ENCODE measurements around the gene KIFAP3.
"Not testable (repeated sequence)": the region's sequence is repeated elsewhere in the genome, so short reads cannot be mapped to it uniquely, and the experiment has no call there.

Gene KIFAP3

DNA sequence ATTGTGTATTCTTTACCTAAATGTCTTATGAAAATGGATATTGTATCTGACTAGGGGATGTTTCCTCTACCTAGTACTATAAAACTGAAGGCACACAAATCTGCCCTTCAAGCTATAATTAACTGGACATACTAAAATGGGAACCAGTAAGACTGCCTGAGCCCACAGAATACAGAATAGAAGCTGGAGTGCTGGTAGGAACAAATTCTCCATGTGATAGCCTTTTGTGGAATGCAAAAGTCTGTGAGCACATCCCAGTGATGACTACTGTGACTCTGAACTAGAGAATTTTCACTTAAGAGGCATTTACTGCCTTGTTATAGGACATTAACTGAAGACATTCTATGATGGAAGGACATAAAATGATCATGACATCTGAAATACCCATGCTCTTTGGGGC is 30.3 kb downstream of the KIFAP3 start:
- no peaks in the 10 kb centered on the region for H3K36me3 ChIP-seq (ENCODE audit: insufficient read depth, low read length)
- no peaks in the 10 kb centered on the region for H3K9me3 ChIP-seq (ENCODE audit: low read length)
- H3K4me3 ChIP-seq (ENCODE audit: low read length): no peak overlapping the region
- no peaks in the 10 kb centered on the region for H3K4me1 ChIP-seq (ENCODE audit: insufficient read depth, low read length)
- no peak overlapping the region for H2AFZ ChIP-seq (ENCODE audit: low read depth, low read length)
- no peaks in the 10 kb centered on the region for H3K27me3 ChIP-seq (ENCODE audit: insufficient read depth, low read length)

- Histone ChIP-seq H3K4me3 (ENCODE audit: low read length) (no peak overlapping the region), H3K4me1 (ENCODE audit: insufficient read depth, low read length) (no peaks in the 10 kb centered on the region), H3K9me3 (ENCODE audit: low read length) (no peaks in the 10 kb centered on the region), H3K36me3 (ENCODE audit: insufficient read depth, low read length) (no peaks in the 10 kb centered on the region), H2AFZ (ENCODE audit: low read depth, low read length) (no peak overlapping the region), H3K27me3 (ENCODE audit: insufficient read depth, low read length) (no peaks in the 10 kb centered on the region)
Observed at GRCh38 chr1:170041423-170042192, 32.9 kb downstream of the KIFAP3 start.

DNA sequence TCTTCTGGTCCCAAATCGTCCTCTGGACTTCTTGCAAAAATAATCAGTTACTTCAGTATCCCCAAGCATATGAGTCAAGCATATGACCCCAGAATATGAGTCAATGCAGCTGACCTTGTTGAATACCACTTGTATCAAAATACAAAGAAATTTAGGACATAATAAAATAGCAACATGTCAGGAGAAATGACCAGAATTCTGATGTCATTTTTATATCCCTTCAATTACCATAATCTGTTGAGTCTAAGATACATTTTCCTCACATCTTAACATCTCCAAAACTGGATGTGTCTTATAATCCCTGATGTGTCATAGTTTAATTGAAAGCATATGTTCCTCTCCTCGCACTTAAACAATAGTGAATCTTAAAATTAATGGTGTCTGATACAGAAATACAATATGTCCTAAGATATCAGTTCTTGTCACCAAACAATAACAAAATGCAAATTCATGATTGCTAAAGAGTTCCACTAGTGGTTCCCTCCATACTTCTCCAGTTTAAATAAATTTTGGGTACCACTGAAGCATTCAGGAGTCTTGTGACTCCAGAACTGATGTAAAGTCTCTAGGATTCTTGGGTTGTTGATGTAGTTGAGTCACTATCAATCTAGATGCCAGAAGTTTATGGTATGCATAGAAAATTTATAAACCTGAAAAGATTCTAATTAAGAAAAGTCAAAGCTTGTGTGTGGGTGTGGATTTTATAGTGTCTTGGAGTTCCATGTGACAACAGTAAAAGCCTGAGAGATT is 41.8 kb downstream of the KIFAP3 start:
- Histone ChIP-seq H2AFZ (ENCODE audit: low read depth, low read length) (no peak overlapping the region), H3K27me3 (ENCODE audit: insufficient read depth, low read length) (no peaks in the 10 kb centered on the region), H3K4me1 (ENCODE audit: insufficient read depth, low read length) (no peaks in the 10 kb centered on the region), H3K9me3 (ENCODE audit: low read length) (no peaks in the 10 kb centered on the region), H3K36me3 (ENCODE audit: insufficient read depth, low read length) (no peaks in the 10 kb centered on the region), H3K4me3 (ENCODE audit: low read length) (no peak overlapping the region)

GRCh38 chr1:170030212-170030611 is 44.3 kb downstream of the KIFAP3 start:
- Histone ChIP-seq H3K9me3 (ENCODE audit: low read length) (no peaks in the 10 kb centered on the region), H3K27me3 (ENCODE audit: insufficient read depth, low read length) (no peaks in the 10 kb centered on the region), H2AFZ (ENCODE audit: low read depth, low read length) (no peak overlapping the region), H3K36me3 (ENCODE audit: insufficient read depth, low read length) (no peaks in the 10 kb centered on the region), H3K4me3 (ENCODE audit: low read length) (no peak overlapping the region), H3K4me1 (ENCODE audit: insufficient read depth, low read length) (no peaks in the 10 kb centered on the region)

GRCh38 chr1:170027760-170028159 is 46.7 kb downstream of the KIFAP3 start:
- no peaks in the 10 kb centered on the region for H3K36me3 ChIP-seq (ENCODE audit: insufficient read depth, low read length)
- H3K4me3 ChIP-seq (ENCODE audit: low read length): no peak overlapping the region
- H3K4me1 ChIP-seq (ENCODE audit: insufficient read depth, low read length): no peaks in the 10 kb centered on the region
- no peak overlapping the region for H2AFZ ChIP-seq (ENCODE audit: low read depth, low read length)
- no peaks in the 10 kb centered on the region for H3K27me3 ChIP-seq (ENCODE audit: insufficient read depth, low read length)
- no peaks in the 10 kb centered on the region for H3K9me3 ChIP-seq (ENCODE audit: low read length)

GRCh38 chr1:170020859-170021258 is 53.6 kb downstream of the KIFAP3 start:
- H2AFZ ChIP-seq (ENCODE audit: low read depth, low read length): no peak overlapping the region
- H3K36me3 ChIP-seq (ENCODE audit: insufficient read depth, low read length): no peaks in the 10 kb centered on the region
- H3K9me3 ChIP-seq (ENCODE audit: low read length): no peaks in the 10 kb centered on the region
- H3K4me3 ChIP-seq (ENCODE audit: low read length): no peak overlapping the region
- H3K27me3 ChIP-seq (ENCODE audit: insufficient read depth, low read length): no peaks in the 10 kb centered on the region
- no peaks in the 10 kb centered on the region for H3K4me1 ChIP-seq (ENCODE audit: insufficient read depth, low read length)

- Histone ChIP-seq H3K9me3 (ENCODE audit: low read length) (no peaks in the 10 kb centered on the region), H3K36me3 (ENCODE audit: insufficient read depth, low read length) (no peaks in the 10 kb centered on the region), H3K4me3 (ENCODE audit: low read length) (no peak overlapping the region), H3K27me3 (ENCODE audit: insufficient read depth, low read length) (no peaks in the 10 kb centered on the region), H2AFZ (ENCODE audit: low read depth, low read length) (no peak overlapping the region), H3K4me1 (ENCODE audit: insufficient read depth, low read length) (no peaks in the 10 kb centered on the region)
Observed at GRCh38 chr1:170017478-170017877, 57.0 kb downstream of the KIFAP3 start.

DNA sequence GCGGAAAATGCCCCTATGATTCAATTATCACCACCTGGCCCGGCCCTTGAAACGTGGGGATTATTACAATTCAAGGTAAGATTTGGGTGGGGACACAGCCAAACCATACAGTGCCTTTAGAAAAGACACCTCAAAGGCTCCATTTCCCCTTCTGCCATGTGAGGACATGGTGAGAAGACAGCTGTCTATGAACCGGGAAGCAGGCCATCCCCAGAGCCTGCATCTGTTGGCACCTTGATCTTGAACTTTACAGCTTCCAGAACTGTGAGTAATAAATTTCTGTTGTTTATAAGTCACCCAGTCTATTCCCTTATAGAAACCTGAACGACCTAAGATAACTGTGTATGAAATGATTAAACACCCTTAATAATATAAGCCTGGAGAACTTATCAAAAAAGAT is 61.6 kb downstream of the KIFAP3 start:
- H3K36me3 ChIP-seq (ENCODE audit: insufficient read depth, low read length): no peaks in the 10 kb centered on the region
- no peak overlapping the region for H3K4me3 ChIP-seq (ENCODE audit: low read length)
- H2AFZ ChIP-seq (ENCODE audit: low read depth, low read length): no peak overlapping the region
- no peaks in the 10 kb centered on the region for H3K27me3 ChIP-seq (ENCODE audit: insufficient read depth, low read length)
- no peaks in the 10 kb centered on the region for H3K4me1 ChIP-seq (ENCODE audit: insufficient read depth, low read length)
- H3K9me3 ChIP-seq (ENCODE audit: low read length): no peaks in the 10 kb centered on the region

DNA sequence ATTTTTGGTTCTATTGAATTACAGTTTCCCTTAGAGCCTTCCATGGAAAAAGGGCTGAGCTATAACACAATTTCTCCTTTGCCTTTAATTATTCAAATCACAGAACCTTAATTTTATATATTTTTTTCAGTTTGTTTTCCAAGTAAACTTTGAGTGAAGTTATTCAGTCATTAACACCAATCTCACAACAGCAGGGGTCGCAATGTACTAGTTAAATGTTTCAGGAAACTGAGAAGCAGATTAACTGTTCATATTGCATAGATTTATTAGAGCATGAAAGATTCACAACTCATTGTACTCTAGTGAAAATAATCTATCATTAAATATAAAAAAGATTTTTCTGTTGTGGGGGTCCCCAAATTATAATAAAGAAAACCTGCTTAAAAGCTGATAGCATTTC is 64.1 kb downstream of the KIFAP3 start:
- no peaks in the 10 kb centered on the region for H3K27me3 ChIP-seq (ENCODE audit: insufficient read depth, low read length)
- no peak overlapping the region for H3K4me3 ChIP-seq (ENCODE audit: low read length)
- no peaks in the 10 kb centered on the region for H3K9me3 ChIP-seq (ENCODE audit: low read length)
- H3K4me1 ChIP-seq (ENCODE audit: insufficient read depth, low read length): no peaks in the 10 kb centered on the region
- H2AFZ ChIP-seq (ENCODE audit: low read depth, low read length): no peak overlapping the region
- H3K36me3 ChIP-seq (ENCODE audit: insufficient read depth, low read length): no peaks in the 10 kb centered on the region

DNA sequence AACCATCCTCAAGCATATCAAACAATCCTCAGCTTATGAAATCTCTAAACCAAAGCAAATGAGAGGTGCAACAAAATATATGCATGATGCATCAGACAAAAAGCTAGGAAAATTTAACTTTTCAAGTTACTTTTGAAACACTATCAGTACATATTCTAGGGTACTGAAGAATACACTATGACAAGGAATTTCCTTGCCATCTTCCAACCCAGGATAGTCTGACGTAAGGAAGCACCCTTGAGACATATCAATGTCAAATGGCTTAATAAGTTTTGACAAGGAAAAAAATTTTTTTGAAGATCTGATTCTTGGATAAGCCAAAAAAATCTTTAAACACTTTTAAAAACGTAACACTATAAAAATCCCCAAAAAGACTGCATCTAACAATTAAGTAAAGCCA is 64.9 kb downstream of the KIFAP3 start:
- no peak overlapping the region for H2AFZ ChIP-seq (ENCODE audit: low read depth, low read length)
- H3K9me3 ChIP-seq (ENCODE audit: low read length): no peaks in the 10 kb centered on the region
- H3K27me3 ChIP-seq (ENCODE audit: insufficient read depth, low read length): no peaks in the 10 kb centered on the region
- no peak overlapping the region for H3K4me3 ChIP-seq (ENCODE audit: low read length)
- H3K36me3 ChIP-seq (ENCODE audit: insufficient read depth, low read length): no peaks in the 10 kb centered on the region
- no peaks in the 10 kb centered on the region for H3K4me1 ChIP-seq (ENCODE audit: insufficient read depth, low read length)

GRCh38 chr1:170008745-170009144 is 65.8 kb downstream of the KIFAP3 start:
- not testable (repeated sequence) for H3K4me3 ChIP-seq (ENCODE audit: low read length); H3K36me3 ChIP-seq (ENCODE audit: insufficient read depth, low read length); H2AFZ ChIP-seq (ENCODE audit: low read depth, low read length); H3K9me3 ChIP-seq (ENCODE audit: low read length); H3K4me1 ChIP-seq (ENCODE audit: insufficient read depth, low read length); H3K27me3 ChIP-seq (ENCODE audit: insufficient read depth, low read length)

DNA sequence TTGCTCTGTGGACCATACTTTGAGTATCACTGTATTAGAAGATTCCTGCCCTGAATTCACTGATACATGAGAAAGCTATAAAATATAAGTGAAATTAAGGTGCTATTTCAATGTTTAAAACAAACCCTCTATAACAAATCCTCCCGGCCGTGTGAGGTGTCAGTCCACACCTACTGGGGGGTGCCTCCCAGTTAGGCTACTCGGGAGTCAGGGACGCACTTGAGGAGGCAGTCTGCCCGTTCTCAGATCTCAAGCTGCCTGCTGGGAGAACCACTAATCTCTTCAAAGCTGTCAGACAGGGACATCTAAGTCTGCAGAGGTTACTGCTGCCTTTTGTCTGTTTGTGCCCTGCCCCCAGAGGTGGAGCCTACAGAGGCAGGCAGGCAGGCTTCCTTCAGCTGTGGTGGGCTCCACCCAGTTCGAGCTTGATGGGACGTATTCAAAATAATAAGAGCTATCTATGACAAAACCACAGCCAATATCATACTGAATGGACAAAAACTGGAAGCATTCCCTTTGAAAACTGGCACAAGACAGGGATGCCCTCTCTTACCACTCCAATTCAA is 71.1 kb downstream of the KIFAP3 start:
- not testable (repeated sequence) for H3K4me3 ChIP-seq (ENCODE audit: low read length); H2AFZ ChIP-seq (ENCODE audit: low read depth, low read length); H3K27me3 ChIP-seq (ENCODE audit: insufficient read depth, low read length); H3K9me3 ChIP-seq (ENCODE audit: low read length); H3K36me3 ChIP-seq (ENCODE audit: insufficient read depth, low read length); H3K4me1 ChIP-seq (ENCODE audit: insufficient read depth, low read length)

GRCh38 chr1:170001266-170001665 is 73.2 kb downstream of the KIFAP3 start:
- H3K27me3 ChIP-seq (ENCODE audit: insufficient read depth, low read length): no peaks in the 10 kb centered on the region
- no peaks in the 10 kb centered on the region for H3K9me3 ChIP-seq (ENCODE audit: low read length)

More at GRCh38 chr1:170001266-170001665, 73.2 kb downstream of the KIFAP3 start:
- H2AFZ ChIP-seq (ENCODE audit: low read depth, low read length): no peak overlapping the region
- H3K4me1 ChIP-seq (ENCODE audit: insufficient read depth, low read length): no peaks in the 10 kb centered on the region
- no peaks in the 10 kb centered on the region for H3K36me3 ChIP-seq (ENCODE audit: insufficient read depth, low read length)
- H3K4me3 ChIP-seq (ENCODE audit: low read length): no peak overlapping the region
